ENCODE results near the gene KLHL2.

Gene KLHL2

GRCh38 chr4:165293061-165293460 lies 85.7 kb downstream of the KLHL2 start:
- DNase-seq (ENCODE audit: low read depth) = no peak
- TF ChIP-seq CTCF (IDR thresholded peaks at IDR 0.05; ENCODE audit: insufficient read depth, low read depth, low read length, missing control alignments) = no peak
- no peak overlapping the region for H3K4me3 ChIP-seq (ENCODE audit: low read length)

GRCh38 chr4:165293927-165294649 lies 86.7 kb downstream of the KLHL2 start:
- peak; percentile 26 for DNase-seq (ENCODE audit: low read depth)
- no peak for TF ChIP-seq CTCF (IDR thresholded peaks at IDR 0.05; ENCODE audit: insufficient read depth, low read depth, low read length, missing control alignments)
- no peak overlapping the region for H3K4me3 ChIP-seq (ENCODE audit: low read length)

GRCh38 chr4:165294907-165295306 lies 87.5 kb downstream of the KLHL2 start:
- H3K4me3 ChIP-seq (ENCODE audit: low read length) = no peak overlapping the region
- no peak for DNase-seq (ENCODE audit: low read depth)
- TF ChIP-seq CTCF (IDR thresholded peaks at IDR 0.05; ENCODE audit: insufficient read depth, low read depth, low read length, missing control alignments) = no peak

- H3K4me3 ChIP-seq (ENCODE audit: low read length) = no peak overlapping the region
- no peak for TF ChIP-seq CTCF (IDR thresholded peaks at IDR 0.05; ENCODE audit: insufficient read depth, low read depth, low read length, missing control alignments)
- no peak for DNase-seq (ENCODE audit: low read depth)
Observed at GRCh38 chr4:165297626-165298025, 90.3 kb downstream of the KLHL2 start.

- TF ChIP-seq CTCF (IDR thresholded peaks at IDR 0.05; ENCODE audit: insufficient read depth, low read depth, low read length, missing control alignments) = no peak
- DNase-seq (ENCODE audit: low read depth) = peak; percentile 11
Observed at GRCh38 chr4:165299399-165300060, 92.2 kb downstream of the KLHL2 start.

GRCh38 chr4:165301833-165302232 lies 94.5 kb downstream of the KLHL2 start:
- peak overlapping the region; percentile 3 for H3K4me3 ChIP-seq (ENCODE audit: low read length)
- no peak for DNase-seq (ENCODE audit: low read depth)

More at GRCh38 chr4:165299399-165300060, 92.2 kb downstream of the KLHL2 start:
- H3K4me3 ChIP-seq (ENCODE audit: low read length) = no peak overlapping the region

More at GRCh38 chr4:165301833-165302232, 94.5 kb downstream of the KLHL2 start:
- no peak for TF ChIP-seq CTCF (IDR thresholded peaks at IDR 0.05; ENCODE audit: insufficient read depth, low read depth, low read length, missing control alignments)
